ENCODE measurements around the gene C5orf34. TPM values are rescaled to one million over a fixed set of nuclear protein-coding genes. Genes with fewer than 3 reads are reported as not detected.
A peak's percentile ranks its signal among the peaks of the same experiment; 100 is the strongest.
"Not testable (repeated sequence)": the region's sequence is repeated elsewhere in the genome, so short reads cannot be mapped to it uniquely, and the experiment has no call there.

Gene C5orf34
- total RNA-seq, 4 donors from 2014 or later: 0.16 to 0.27 (median 0.20) TPM; not detected in 1

- DNase-seq (no peak), ATAC-seq (no peak)
- no peaks in the 10 kb centered on the region for H3K27me3 ChIP-seq
- no peak for TF ChIP-seq CTCF (IDR thresholded peaks at IDR 0.05 in 4 of 5, conservative IDR thresholded peaks at IDR 0.05 in 1 of 5)
- no peak for TF ChIP-seq POLR2A (IDR thresholded peaks at IDR 0.05)
- intact Hi-C loops (cut with DNase I; ENCODE audit: low total_unique reads) (loop anchor here (10.0 kb wide), 1 partner anchor 199 kb away; the partner anchor contains the start of gene HMGCS1), in situ Hi-C loops (cut with MboI; ENCODE audit: low sequenced_read_pairs in 4 of 4) (no loop called here)
- H3K9me3 ChIP-seq: no peaks in the 10 kb centered on the region
- peaks cover 12% of the 10 kb centered on the region in 2 donors for H3K4me1 ChIP-seq
- peak overlapping the region in 1 of 4 donors; percentile 80 for H3K27ac ChIP-seq
- peak overlapping the region; percentile 69 to 83 (median 81) for H3K4me3 ChIP-seq
- H3K36me3 ChIP-seq: no peaks in the 10 kb centered on the region
Observed at GRCh38 chr5:43514025-43514424, 923 bp downstream of the C5orf34 start.

- H3K27me3 ChIP-seq; in situ Hi-C loops (cut with MboI; ENCODE audit: low sequenced_read_pairs in 4 of 4); DNase-seq; ATAC-seq; H3K36me3 ChIP-seq; H3K4me3 ChIP-seq; H3K9me3 ChIP-seq; H3K27ac ChIP-seq: not testable (repeated sequence)
- intact Hi-C loops (cut with DNase I; ENCODE audit: low total_unique reads): loop anchor here (10.0 kb wide), 1 partner anchor 196 kb away; the partner anchor contains the start of gene HMGCS1
- H3K4me1 ChIP-seq: peaks cover 12% of the 10 kb centered on the region in 2 donors
Observed at GRCh38 chr5:43511062-43511461, 3.9 kb downstream of the C5orf34 start.

- Histone ChIP-seq H3K9me3 (no peaks in the 10 kb centered on the region), H3K27ac (no peak overlapping the region), H3K36me3 (peaks cover 0 to 8% of the 10 kb centered on the region in 2 donors), H3K4me3 (no peak overlapping the region), H3K27me3 (no peaks in the 10 kb centered on the region), H3K4me1 (no peaks in the 10 kb centered on the region)
- in situ Hi-C loops (cut with MboI; ENCODE audit: low sequenced_read_pairs in 4 of 4): loop anchor here in 2 of 4 donors (25.0 kb wide), 2 partner anchors 186 to 1314 kb away; partner anchors contain the start of genes HMGCS1 (in 1 of the 2) and MRPS30 (in 1 of the 2)
- intact Hi-C loops (cut with DNase I; ENCODE audit: low total_unique reads): no loop called here
- DNase-seq: no peak
- TF ChIP-seq CTCF (IDR thresholded peaks at IDR 0.05 in 4 of 5, conservative IDR thresholded peaks at IDR 0.05 in 1 of 5): no peak
- no peak for TF ChIP-seq POLR2A (IDR thresholded peaks at IDR 0.05)
- no peak for ATAC-seq
Observed at GRCh38 chr5:43498581-43498980, 16.4 kb downstream of the C5orf34 start.

GRCh38 chr5:43497311-43498104 lies 17.4 kb downstream of the C5orf34 start:
- Histone ChIP-seq H3K27me3 (no peaks in the 10 kb centered on the region), H3K9me3 (no peaks in the 10 kb centered on the region), H3K27ac (no peak overlapping the region), H3K4me3 (no peak overlapping the region), H3K36me3 (no peaks in the 10 kb centered on the region), H3K4me1 (no peaks in the 10 kb centered on the region)
- DNase-seq: no peak
- in situ Hi-C loops (cut with MboI; ENCODE audit: low sequenced_read_pairs in 4 of 4): loop anchor here in 2 of 4 donors (25.0 kb wide), 2 partner anchors 185 to 1315 kb away; partner anchors contain the start of genes HMGCS1 (in 1 of the 2) and MRPS30 (in 1 of the 2)
- ATAC-seq: no peak
- TF ChIP-seq CTCF (IDR thresholded peaks at IDR 0.05 in 4 of 5, conservative IDR thresholded peaks at IDR 0.05 in 1 of 5): no peak
- no peak for TF ChIP-seq POLR2A (IDR thresholded peaks at IDR 0.05)
- intact Hi-C loops (cut with DNase I; ENCODE audit: low total_unique reads): no loop called here

GRCh38 chr5:43491326-43491725 lies 23.6 kb downstream of the C5orf34 start:
- no peaks in the 10 kb centered on the region for H3K9me3 ChIP-seq
- DNase-seq: no peak
- intact Hi-C loops (cut with DNase I; ENCODE audit: low total_unique reads) (no loop called here), in situ Hi-C loops (cut with MboI; ENCODE audit: low sequenced_read_pairs in 4 of 4) (loop anchor here in 2 of 4 donors (25.0 kb wide), 2 partner anchors 179 to 1321 kb away; partner anchors contain the start of genes HMGCS1 (in 1 of the 2) and MRPS30 (in 1 of the 2))
- no peaks in the 10 kb centered on the region for H3K36me3 ChIP-seq
- H3K4me1 ChIP-seq: no peaks in the 10 kb centered on the region
- ATAC-seq: no peak
- no peak overlapping the region for H3K4me3 ChIP-seq
- no peaks in the 10 kb centered on the region for H3K27me3 ChIP-seq
- no peak overlapping the region for H3K27ac ChIP-seq
- TF ChIP-seq CTCF (IDR thresholded peaks at IDR 0.05 in 4 of 5, conservative IDR thresholded peaks at IDR 0.05 in 1 of 5): no peak
- TF ChIP-seq POLR2A (IDR thresholded peaks at IDR 0.05): no peak
